Loucy (cell line): ENCODE measurements around the gene OVAAL.

ENCODE experiments used
- H2AFZ ChIP-seq: fragments of 200-600 bp; sonication (generic); 2 replicates; pipeline ENCODE4 v1.6.0; 2016; ENCODE audit warnings: antibody characterized with exemption, mild to moderate bottlenecking, low read length, moderate library complexity
- H3F3A ChIP-seq: fragments of 200-600 bp; 2 replicates; pipeline ENCODE4 v1.6.0; 2016; ENCODE audit warnings: antibody characterized with exemption, low read depth, mild to moderate bottlenecking
- H3K27me3 ChIP-seq: fragments of 200-600 bp; sonication (generic); 2 replicates; pipeline ENCODE4 v1.6.1; 2014; ENCODE audit warnings: low read length, mild to moderate bottlenecking; ENCODE audit not compliant: insufficient read depth, poor library complexity, severe bottlenecking
- H3K36me3 ChIP-seq: fragments of 200-600 bp; sonication (generic); 2 replicates; pipeline ENCODE4 v1.6.1; 2016; ENCODE audit warnings: low read length; ENCODE audit not compliant: insufficient read depth
- H3K4me1 ChIP-seq: fragments of 200-600 bp; sonication (generic); 2 replicates; pipeline ENCODE4 v1.5.1; 2014; ENCODE audit warnings: low read length, mild to moderate bottlenecking; ENCODE audit not compliant: insufficient read depth, poor library complexity, severe bottlenecking
- H3K4me2 ChIP-seq: fragments of 200-600 bp; sonication (generic); 2 replicates; pipeline ENCODE4 v1.6.0; 2014; ENCODE audit warnings: antibody characterized with exemption, low read length, low read depth, mild to moderate bottlenecking; ENCODE audit not compliant: poor library complexity, severe bottlenecking
- H3K4me3 ChIP-seq: fragments of 200-600 bp; sonication (generic); 2 replicates; pipeline ENCODE4 v1.5.1; 2014; ENCODE audit warnings: low read length, mild to moderate bottlenecking, mixed read lengths; ENCODE audit not compliant: poor library complexity, severe bottlenecking
- H3K79me2 ChIP-seq: fragments of 200-600 bp; sonication (generic); 2 replicates; pipeline ENCODE4 v1.6.1; 2014; ENCODE audit warnings: low read length; ENCODE audit not compliant: insufficient read depth
- H3K9ac ChIP-seq: fragments of 200-600 bp; sonication (generic); 2 replicates; pipeline ENCODE4 v1.6.0; 2014; ENCODE audit warnings: mild to moderate bottlenecking, low read depth, low read length, moderate library complexity; ENCODE audit not compliant: poor library complexity, severe bottlenecking
- H3K9me2 ChIP-seq: fragments of 200-600 bp; sonication (generic); replicated peaks from 2 replicates; pipeline ENCODE4 v1.6.1; 2016; ENCODE audit warnings: low read depth, low read length, mixed read lengths
- H3K9me3 ChIP-seq: fragments of 200-600 bp; sonication (generic); 2 replicates; pipeline ENCODE4 v1.6.1; 2014; ENCODE audit warnings: mild to moderate bottlenecking, antibody characterized with exemption, low read length, low read depth; ENCODE audit not compliant: insufficient read depth
- H4K20me1 ChIP-seq: fragments of 200-600 bp; sonication (generic); 2 replicates; pipeline ENCODE4 v1.6.0; 2014; ENCODE audit warnings: antibody characterized with exemption, low read length, mild to moderate bottlenecking; ENCODE audit not compliant: insufficient read depth, poor library complexity, severe bottlenecking
- CTCF ChIP-seq: fragments of 200-600 bp; sonication (generic); conservative IDR thresholded peaks from 2 replicates; pipeline ENCODE4 v1.5.1; 2014; ENCODE audit warnings: mild to moderate bottlenecking, antibody characterized with exemption, low read length
- EZH2phosphoT487 ChIP-seq: fragments of 200-600 bp; IDR thresholded peaks from 2 replicates; pipeline ENCODE4 v1.6.1; 2018; ENCODE audit warnings: antibody characterized with exemption, mild to moderate bottlenecking, moderate library complexity, borderline replicate concordance

Gene OVAAL

GRCh38 chr1:180528868-180529470, 29.8 kb upstream of the OVAAL start:
- Histone ChIP-seq H4K20me1 (no peaks in the 10 kb centered on the region), H3K4me3 (no peak overlapping the region), H3K4me2 (no peak overlapping the region), H3K27me3 (no peaks in the 10 kb centered on the region), H3K4me1 (peaks cover 5% of the 10 kb centered on the region), H3K36me3 (no peaks in the 10 kb centered on the region), H2AFZ (no peak overlapping the region), H3F3A (no peaks in the 10 kb centered on the region), H3K9ac (no peak overlapping the region), H3K9me2 (no peaks in the 10 kb centered on the region), H3K9me3 (no peaks in the 10 kb centered on the region), H3K79me2 (no peaks in the 10 kb centered on the region)
- TF ChIP-seq CTCF, result no peak
- TF ChIP-seq EZH2phosphoT487, result no peak

- no peaks in the 10 kb centered on the region for H3K79me2 ChIP-seq
- no peaks in the 10 kb centered on the region for H4K20me1 ChIP-seq
- no peaks in the 10 kb centered on the region for H3K36me3 ChIP-seq
- no peak for TF ChIP-seq EZH2phosphoT487
- TF ChIP-seq CTCF, result no peak
- H3K9me3 ChIP-seq, result no peaks in the 10 kb centered on the region
- no peak overlapping the region for H3K9ac ChIP-seq
- H3F3A ChIP-seq, result no peaks in the 10 kb centered on the region
- H3K9me2 ChIP-seq, result no peaks in the 10 kb centered on the region
- H3K4me3 ChIP-seq, result no peak overlapping the region
- H2AFZ ChIP-seq, result no peak overlapping the region
- no peak overlapping the region for H3K4me2 ChIP-seq
- no peaks in the 10 kb centered on the region for H3K27me3 ChIP-seq
- peaks cover 1% of the 10 kb centered on the region for H3K4me1 ChIP-seq
These were observed 28.3 kb upstream of the OVAAL start for GRCh38 chr1:180530501-180530900.

- no peak for TF ChIP-seq CTCF
- TF ChIP-seq EZH2phosphoT487, result no peak
- H3K9ac ChIP-seq, result no peak overlapping the region
- no peak overlapping the region for H3K4me2 ChIP-seq
- no peaks in the 10 kb centered on the region for H4K20me1 ChIP-seq
- H2AFZ ChIP-seq, result no peak overlapping the region
- no peaks in the 10 kb centered on the region for H3K36me3 ChIP-seq
- no peaks in the 10 kb centered on the region for H3K9me3 ChIP-seq
- H3F3A ChIP-seq, result no peaks in the 10 kb centered on the region
- H3K4me3 ChIP-seq, result no peak overlapping the region
- no peaks in the 10 kb centered on the region for H3K9me2 ChIP-seq
- H3K79me2 ChIP-seq, result no peaks in the 10 kb centered on the region
- H3K27me3 ChIP-seq, result no peaks in the 10 kb centered on the region
- H3K4me1 ChIP-seq, result no peaks in the 10 kb centered on the region
These were observed 25.9 kb upstream of the OVAAL start for GRCh38 chr1:180532854-180533253.
